IPS-18a (cell line): ENCODE data around the gene AGTR1.

ENCODE experiments used
- H3K27ac ChIP-seq: one replicate; pipeline ENCODE4 v1.5.1; 2013; ENCODE audit warnings: low read length
- H3K27me3 ChIP-seq: one replicate; pipeline ENCODE4 v1.6.1; 2013; ENCODE audit warnings: mild to moderate bottlenecking, low read length; ENCODE audit not compliant: control insufficient read depth, insufficient read depth
- H3K36me3 ChIP-seq: one replicate; pipeline ENCODE4 v1.6.1; 2013; ENCODE audit warnings: low read depth, low read length; ENCODE audit not compliant: control insufficient read depth
- H3K4me1 ChIP-seq: one replicate; pipeline ENCODE4 v1.6.1; 2013; ENCODE audit warnings: low read depth, low read length; ENCODE audit not compliant: control insufficient read depth
- H3K4me3 ChIP-seq: one replicate; pipeline ENCODE4 v1.5.1; 2013; ENCODE audit warnings: low read length
- H3K9ac ChIP-seq: one replicate; pipeline ENCODE4 v1.6.1; 2013; ENCODE audit warnings: mild to moderate bottlenecking, low read length, moderate library complexity
- H3K9me3 ChIP-seq: one replicate; pipeline ENCODE4 v1.6.1; 2013; ENCODE audit warnings: low read depth, low read length; ENCODE audit not compliant: control insufficient read depth

The AGTR1 gene

DNA sequence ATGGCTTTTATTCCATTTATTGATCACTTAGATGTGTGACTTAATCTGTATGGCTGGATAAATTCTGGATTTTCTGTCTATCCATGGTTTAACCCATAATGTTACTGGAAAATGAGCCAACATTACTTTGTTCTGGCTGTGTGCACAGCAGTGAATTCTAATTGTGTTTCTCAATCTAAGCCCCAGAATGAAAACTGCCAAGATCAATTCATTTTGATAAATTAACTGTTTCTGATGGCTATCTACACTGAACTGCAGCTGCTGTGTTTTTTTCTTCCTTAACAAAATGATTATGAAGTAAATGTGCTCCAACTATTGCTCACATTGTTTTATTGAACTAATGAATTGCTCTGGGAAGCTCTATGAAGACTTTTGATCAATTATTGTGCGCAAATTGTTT, 94.2 kb downstream of the AGTR1 start:
- no peaks in the 10 kb centered on the region for H3K36me3 ChIP-seq
- no peak overlapping the region for H3K27ac ChIP-seq

DNA sequence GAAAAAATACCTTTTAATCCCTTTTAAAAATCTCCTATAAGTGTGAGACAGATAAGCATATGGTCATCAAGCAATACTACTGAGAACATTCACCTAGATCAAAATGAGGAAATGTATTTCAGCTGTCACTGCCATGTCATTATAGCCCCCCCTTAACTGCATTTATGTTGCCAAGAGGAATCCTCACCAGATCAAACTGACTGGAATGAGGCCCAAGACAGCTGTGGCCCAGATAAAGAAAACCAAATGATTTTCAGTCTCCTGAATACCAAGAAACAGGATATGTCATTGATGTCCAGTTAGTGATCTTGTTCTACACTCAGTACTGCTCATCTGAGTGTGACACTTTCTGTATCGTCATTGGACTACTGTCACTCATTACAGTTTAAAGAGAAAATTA, 94.8 kb downstream of the AGTR1 start:
- H3K9me3 ChIP-seq: no peaks in the 10 kb centered on the region
- no peaks in the 10 kb centered on the region for H3K27me3 ChIP-seq
- H3K36me3 ChIP-seq: no peaks in the 10 kb centered on the region
- H3K27ac ChIP-seq: no peak overlapping the region
- H3K4me3 ChIP-seq: no peak overlapping the region
- no peak overlapping the region for H3K9ac ChIP-seq
- peaks cover 13% of the 10 kb centered on the region for H3K4me1 ChIP-seq

More for the DNA sequence above, 94.2 kb downstream of the AGTR1 start:
- Histone ChIP-seq H3K4me1 (peaks cover 7% of the 10 kb centered on the region), H3K27me3 (no peaks in the 10 kb centered on the region), H3K4me3 (no peak overlapping the region), H3K9me3 (no peaks in the 10 kb centered on the region), H3K9ac (no peak overlapping the region)
